ENCODE data around the gene MPHOSPH9.

The MPHOSPH9 gene

DNA sequence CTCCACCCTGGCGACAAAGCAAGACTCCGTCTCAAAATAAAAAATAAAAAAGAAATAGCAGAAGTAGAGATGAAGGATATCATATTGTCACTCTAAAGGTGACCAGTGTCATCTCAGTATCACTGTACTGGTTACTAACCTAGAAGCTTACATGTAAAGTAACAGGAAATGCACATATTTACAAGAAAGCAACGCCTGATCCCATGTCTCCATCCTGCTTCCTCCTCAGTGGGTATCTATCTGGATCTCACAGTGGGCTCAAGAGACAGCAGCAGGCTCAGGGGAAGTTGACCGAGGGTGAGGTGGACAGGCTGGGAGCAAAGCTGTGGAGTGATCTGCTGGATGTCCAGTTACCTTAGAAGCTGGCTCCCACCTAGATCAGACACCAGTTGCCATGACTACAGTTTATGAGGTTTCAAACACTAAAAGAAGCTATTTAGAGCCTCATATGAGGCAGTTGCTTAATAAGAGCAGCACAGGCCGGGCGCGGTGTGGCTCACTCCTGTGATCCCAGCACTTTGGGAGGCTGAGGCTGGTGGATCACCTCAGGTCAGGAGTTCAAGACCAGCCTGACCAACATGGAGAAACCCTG is 10.8 kb upstream of the MPHOSPH9 start:
- no CpG with 5 or more reads among the region's 7 CpGs for WGBS (ENCODE audit: extremely low coverage, insufficient coverage, insufficient read length)
- no peaks in the 10 kb centered on the region for H3K79me2 ChIP-seq (ENCODE audit: control insufficient read depth, insufficient read depth, low read length, poor library complexity)
- peaks cover 7% of the 10 kb centered on the region in 2 experiments for H3K36me3 ChIP-seq (ENCODE audit: control insufficient read depth in 1 of 2, insufficient read depth in 2 of 2, low read length in 2 of 2)
- H3K9ac ChIP-seq (ENCODE audit: low read length), result no peak overlapping the region
- no peak overlapping the region for H3K4me3 ChIP-seq (ENCODE audit: low read depth, low read length)
- H2AFZ ChIP-seq (ENCODE audit: insufficient read depth, low read length, poor library complexity), result no peak overlapping the region
- H4K91ac ChIP-seq (ENCODE audit: low read depth, low read length), result peak overlapping the region; percentile 14
- H3K79me1 ChIP-seq (ENCODE audit: low read length), result no peaks in the 10 kb centered on the region
- H4K12ac ChIP-seq (ENCODE audit: low read depth, low read length), result no peak overlapping the region
- H4K8ac ChIP-seq (ENCODE audit: low read depth, low read length), result no peak overlapping the region
- no peak overlapping the region for H3K18ac ChIP-seq (ENCODE audit: low read length)
- no peak overlapping the region for H2AK5ac ChIP-seq (ENCODE audit: low read length)
- no peak overlapping the region for H2BK5ac ChIP-seq (ENCODE audit: low read depth, low read length, poor library complexity)
- DNase-seq, result no peak
- H3K27me3 ChIP-seq (ENCODE audit: insufficient read depth, low read length), result no peaks in the 10 kb centered on the region
- no peak overlapping the region for H3K14ac ChIP-seq (ENCODE audit: low read length)
- no peak overlapping the region for H3K23ac ChIP-seq (ENCODE audit: low read length)
- H2BK120ac ChIP-seq (ENCODE audit: insufficient read depth, low read length, poor library complexity), result no peak overlapping the region
- no peak overlapping the region for H3K4me2 ChIP-seq (ENCODE audit: low read length)
- H3K4ac ChIP-seq (ENCODE audit: low read depth, low read length), result no peak overlapping the region
- no peaks in the 10 kb centered on the region for H3K9me3 ChIP-seq (ENCODE audit: insufficient read depth, low read depth, low read length)
- no peak overlapping the region for H2BK12ac ChIP-seq (ENCODE audit: low read length)
- no peaks in the 10 kb centered on the region for H3K4me1 ChIP-seq (ENCODE audit: control insufficient read depth in 1 of 2, insufficient read depth in 2 of 2, low read length in 2 of 2)
- no peak overlapping the region for H3K27ac ChIP-seq (ENCODE audit: low read depth, low read length)

DNA sequence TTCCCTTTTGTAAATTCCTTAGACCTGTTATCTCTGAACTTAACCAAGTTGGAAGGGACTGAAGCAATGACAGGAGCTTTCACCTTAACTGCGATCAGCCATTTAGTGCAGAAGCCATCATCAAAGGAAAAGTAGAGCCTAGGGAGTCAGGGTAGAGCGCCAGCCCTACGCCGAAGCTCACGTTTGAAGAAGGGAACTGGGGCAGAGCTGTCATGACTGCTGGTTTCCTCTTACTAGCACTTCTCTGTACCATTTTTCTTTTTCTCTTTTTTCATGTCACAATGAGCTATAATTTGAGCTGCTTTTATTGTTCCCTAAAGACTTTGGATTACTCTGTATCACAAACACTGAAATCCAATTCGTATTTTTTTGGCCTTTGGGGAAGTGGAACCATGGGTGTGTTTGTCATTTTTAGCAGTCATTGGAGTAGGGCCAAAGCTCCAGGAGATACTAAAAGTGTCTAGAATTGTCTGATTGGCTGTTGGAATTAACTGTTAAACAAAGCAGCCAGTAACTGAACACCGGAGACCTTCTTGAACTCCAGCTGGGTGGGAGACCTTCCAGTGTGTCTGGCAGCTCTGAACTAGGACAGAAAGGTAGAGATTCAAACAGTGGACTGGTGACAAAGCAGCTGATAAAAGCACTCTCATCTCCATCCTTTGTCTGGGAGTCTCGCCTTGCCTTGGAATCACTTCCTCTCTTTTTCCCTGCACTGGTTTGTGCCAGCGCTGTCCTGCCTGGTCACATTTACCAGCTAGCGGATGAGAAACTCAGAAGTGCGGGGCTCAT is 9.4 kb upstream of the MPHOSPH9 start:
- Histone ChIP-seq H4K12ac (ENCODE audit: low read depth, low read length) (no peak overlapping the region), H3K36me3 (ENCODE audit: control insufficient read depth in 1 of 2, insufficient read depth in 2 of 2, low read length in 2 of 2) (peaks cover 3 to 4% of the 10 kb centered on the region in 2 experiments), H3K18ac (ENCODE audit: low read length) (no peak overlapping the region), H3K23ac (ENCODE audit: low read length) (no peak overlapping the region), H4K8ac (ENCODE audit: low read depth, low read length) (no peak overlapping the region), H3K79me2 (ENCODE audit: control insufficient read depth, insufficient read depth, low read length, poor library complexity) (no peaks in the 10 kb centered on the region), H3K9me3 (ENCODE audit: insufficient read depth, low read depth, low read length) (no peaks in the 10 kb centered on the region), H3K27ac (ENCODE audit: low read depth, low read length) (no peak overlapping the region), H3K9ac (ENCODE audit: low read length) (peak overlapping the region; percentile 76), H2AFZ (ENCODE audit: insufficient read depth, low read length, poor library complexity) (no peak overlapping the region), H3K27me3 (ENCODE audit: insufficient read depth, low read length) (no peaks in the 10 kb centered on the region), H3K4me2 (ENCODE audit: low read length) (no peak overlapping the region), H3K14ac (ENCODE audit: low read length) (no peak overlapping the region), H2BK12ac (ENCODE audit: low read length) (no peak overlapping the region), H2BK120ac (ENCODE audit: insufficient read depth, low read length, poor library complexity) (no peak overlapping the region), H4K91ac (ENCODE audit: low read depth, low read length) (no peak overlapping the region), H3K4ac (ENCODE audit: low read depth, low read length) (no peak overlapping the region), H3K4me1 (ENCODE audit: control insufficient read depth in 1 of 2, insufficient read depth in 2 of 2, low read length in 2 of 2) (no peaks in the 10 kb centered on the region), H2AK5ac (ENCODE audit: low read length) (no peak overlapping the region), H3K79me1 (ENCODE audit: low read length) (no peaks in the 10 kb centered on the region), H3K4me3 (ENCODE audit: low read depth, low read length) (no peak overlapping the region), H2BK5ac (ENCODE audit: low read depth, low read length, poor library complexity) (no peak overlapping the region)
- no peak for DNase-seq
- WGBS (ENCODE audit: extremely low coverage, insufficient coverage, insufficient read length), result no CpG with 5 or more reads among the region's 11 CpGs

DNA sequence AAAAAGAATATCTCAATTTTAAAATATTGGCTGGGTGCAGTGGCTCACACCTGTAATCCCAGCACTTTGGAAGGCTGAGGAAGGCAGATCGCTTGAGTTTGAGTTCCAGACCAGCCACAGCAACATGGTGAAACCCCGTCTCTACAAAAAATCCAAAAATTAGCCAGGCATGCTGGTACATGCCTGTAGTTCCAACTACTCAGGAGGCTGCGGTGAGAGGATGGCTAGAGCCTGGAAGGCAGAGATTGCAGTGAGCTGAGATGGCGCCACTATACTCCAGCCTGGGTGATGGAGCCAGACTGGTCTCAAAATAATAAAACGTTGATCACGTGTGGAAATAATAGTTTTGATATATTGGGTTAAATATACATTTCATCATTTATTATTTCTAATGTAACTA is 6.0 kb upstream of the MPHOSPH9 start:
- Histone ChIP-seq H2AFZ (ENCODE audit: insufficient read depth, low read length, poor library complexity) (no peak overlapping the region), H4K91ac (ENCODE audit: low read depth, low read length) (no peak overlapping the region), H3K79me2 (ENCODE audit: control insufficient read depth, insufficient read depth, low read length, poor library complexity) (peaks cover 2% of the 10 kb centered on the region), H3K9ac (ENCODE audit: low read length) (no peak overlapping the region), H3K4me3 (ENCODE audit: low read depth, low read length) (no peak overlapping the region), H3K4me2 (ENCODE audit: low read length) (no peak overlapping the region), H3K79me1 (ENCODE audit: low read length) (no peaks in the 10 kb centered on the region), H3K23ac (ENCODE audit: low read length) (no peak overlapping the region), H2AK5ac (ENCODE audit: low read length) (no peak overlapping the region), H4K12ac (ENCODE audit: low read depth, low read length) (no peak overlapping the region), H3K27me3 (ENCODE audit: insufficient read depth, low read length) (no peaks in the 10 kb centered on the region), H3K4me1 (ENCODE audit: control insufficient read depth in 1 of 2, insufficient read depth in 2 of 2, low read length in 2 of 2) (peaks cover 1 to 5% of the 10 kb centered on the region in 2 experiments), H4K8ac (ENCODE audit: low read depth, low read length) (no peak overlapping the region), H3K18ac (ENCODE audit: low read length) (no peak overlapping the region), H3K14ac (ENCODE audit: low read length) (no peak overlapping the region), H3K36me3 (ENCODE audit: control insufficient read depth in 1 of 2, insufficient read depth in 2 of 2, low read length in 2 of 2) (peaks cover 3 to 4% of the 10 kb centered on the region in 2 experiments), H2BK12ac (ENCODE audit: low read length) (no peak overlapping the region), H2BK5ac (ENCODE audit: low read depth, low read length, poor library complexity) (no peak overlapping the region), H3K27ac (ENCODE audit: low read depth, low read length) (no peak overlapping the region), H3K4ac (ENCODE audit: low read depth, low read length) (no peak overlapping the region), H2BK120ac (ENCODE audit: insufficient read depth, low read length, poor library complexity) (no peak overlapping the region), H3K9me3 (ENCODE audit: insufficient read depth, low read depth, low read length) (no peaks in the 10 kb centered on the region)
- peak; percentile 71 to 80 for DNase-seq
- no CpG with 5 or more reads among the region's 6 CpGs for WGBS (ENCODE audit: extremely low coverage, insufficient coverage, insufficient read length)

DNA sequence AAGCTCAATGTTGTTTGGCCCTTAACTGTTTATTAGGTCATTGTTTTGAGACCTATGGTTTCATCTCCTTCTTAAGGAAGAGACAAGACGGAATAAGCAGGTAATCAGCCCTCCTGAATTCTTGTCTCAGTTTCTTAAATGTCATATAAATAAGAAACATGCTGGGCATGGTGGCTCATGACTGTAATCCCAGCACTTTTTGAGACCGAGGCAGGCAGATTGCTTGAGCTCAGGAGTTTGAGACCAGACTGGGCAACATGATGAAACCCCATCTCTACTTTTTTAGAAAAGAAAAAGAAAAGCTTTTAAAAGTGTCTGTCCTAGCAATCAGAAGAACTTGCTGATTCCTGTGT is 5.4 kb upstream of the MPHOSPH9 start:
- Histone ChIP-seq H2BK120ac (ENCODE audit: insufficient read depth, low read length, poor library complexity) (no peak overlapping the region), H2AFZ (ENCODE audit: insufficient read depth, low read length, poor library complexity) (no peak overlapping the region), H3K4me2 (ENCODE audit: low read length) (no peak overlapping the region), H3K36me3 (ENCODE audit: control insufficient read depth in 1 of 2, insufficient read depth in 2 of 2, low read length in 2 of 2) (peaks cover 0 to 2% of the 10 kb centered on the region in 2 experiments), H3K27ac (ENCODE audit: low read depth, low read length) (no peak overlapping the region), H3K27me3 (ENCODE audit: insufficient read depth, low read length) (no peaks in the 10 kb centered on the region), H2BK12ac (ENCODE audit: low read length) (no peak overlapping the region), H3K9me3 (ENCODE audit: insufficient read depth, low read depth, low read length) (peaks cover 2% of the 10 kb centered on the region), H4K12ac (ENCODE audit: low read depth, low read length) (no peak overlapping the region), H4K91ac (ENCODE audit: low read depth, low read length) (no peak overlapping the region), H3K14ac (ENCODE audit: low read length) (no peak overlapping the region), H2AK5ac (ENCODE audit: low read length) (no peak overlapping the region), H3K79me1 (ENCODE audit: low read length) (peaks cover 4% of the 10 kb centered on the region), H3K9ac (ENCODE audit: low read length) (no peak overlapping the region), H4K8ac (ENCODE audit: low read depth, low read length) (no peak overlapping the region), H3K23ac (ENCODE audit: low read length) (no peak overlapping the region), H2BK5ac (ENCODE audit: low read depth, low read length, poor library complexity) (no peak overlapping the region), H3K4me3 (ENCODE audit: low read depth, low read length) (no peak overlapping the region), H3K4ac (ENCODE audit: low read depth, low read length) (no peak overlapping the region), H3K79me2 (ENCODE audit: control insufficient read depth, insufficient read depth, low read length, poor library complexity) (peaks cover 9% of the 10 kb centered on the region), H3K4me1 (ENCODE audit: control insufficient read depth in 1 of 2, insufficient read depth in 2 of 2, low read length in 2 of 2) (peaks cover 2 to 7% of the 10 kb centered on the region in 2 experiments), H3K18ac (ENCODE audit: low read length) (no peak overlapping the region)
- DNase-seq, result no peak
- WGBS (ENCODE audit: extremely low coverage, insufficient coverage, insufficient read length), result no CpG with 5 or more reads among the region's 2 CpGs
